ENCODE results near the gene NFIB.

- no peak for TF ChIP-seq CTCF (conservative IDR thresholded peaks at IDR 0.05; ENCODE audit: low read depth, low read length)
- TF ChIP-seq EZH2phosphoT487 (IDR thresholded peaks at IDR 0.05; ENCODE audit: borderline replicate concordance, low read length): no peak
Measured at GRCh38 chr9:14218253-14218652, 95.7 kb downstream of the NFIB start.

Data from PC-3 (cell line).